Endodermal cell (in vitro differentiated cells): Measurements from ENCODE around the gene RARRES2. TPM values are rescaled to one million over a fixed set of nuclear protein-coding genes. Genes with fewer than 3 reads are reported as not detected.
"Not testable (repeated sequence)": the region's sequence is repeated elsewhere in the genome, so short reads cannot be mapped to it uniquely, and the experiment has no call there.

Experiments
- DNase-seq: peaks from one replicate; pipeline ENCODE4 v3.0.0-alpha.2; 2017
- H3K27ac ChIP-seq: 2 replicates; pipeline ENCODE4 v1.5.1; 2013; ENCODE audit warnings: mild to moderate bottlenecking, low read depth, low read length, moderate library complexity
- H3K27me3 ChIP-seq: 2 replicates; pipeline ENCODE4 v1.6.1; 2013; ENCODE audit warnings: mild to moderate bottlenecking, low read length, moderate library complexity; ENCODE audit not compliant: insufficient read depth, control insufficient read depth, poor library complexity, severe bottlenecking
- H3K36me3 ChIP-seq: 2 replicates; pipeline ENCODE4 v1.7.0; 2013; ENCODE audit warnings: mild to moderate bottlenecking, low read length, moderate library complexity; ENCODE audit not compliant: control insufficient read depth, insufficient read depth
- H3K4me1 ChIP-seq: one replicate; pipeline ENCODE4 v1.7.0; 2013; ENCODE audit warnings: low read length; ENCODE audit not compliant: control insufficient read depth, insufficient read depth
- H3K4me3 ChIP-seq: 2 replicates; pipeline ENCODE4 v1.5.1; 2013; ENCODE audit warnings: mild to moderate bottlenecking, low read length, moderate library complexity
- H3K9ac ChIP-seq: 2 replicates; pipeline ENCODE4 v1.6.1; 2013; ENCODE audit warnings: mild to moderate bottlenecking, low read length, moderate library complexity; ENCODE audit not compliant: poor library complexity, severe bottlenecking; ENCODE audit errors: extremely low read depth
- H3K9me3 ChIP-seq: 2 replicates; pipeline ENCODE4 v1.6.1; 2013; ENCODE audit warnings: mild to moderate bottlenecking, low read length, moderate library complexity; ENCODE audit not compliant: control insufficient read depth
- H3K27ac Mint-ChIP-seq: 2 replicates; pipeline ENCODE4 v1.8.0; 2020; ENCODE audit warnings: mixed read lengths
- H3K27me3 Mint-ChIP-seq: 2 replicates; pipeline ENCODE4 v1.8.0; 2021; ENCODE audit warnings: mild to moderate bottlenecking, mixed read lengths; ENCODE audit not compliant: insufficient read depth
- H3K36me3 Mint-ChIP-seq: 2 replicates; pipeline ENCODE4 v1.8.0; 2020; ENCODE audit warnings: low read depth, mixed read lengths
- H3K4me1 Mint-ChIP-seq: 2 replicates; pipeline ENCODE4 v1.8.0; 2020; ENCODE audit warnings: mixed read lengths
- H3K4me3 Mint-ChIP-seq: 2 replicates; pipeline ENCODE4 v1.8.0; 2020; ENCODE audit warnings: mild to moderate bottlenecking, moderate library complexity, mixed read lengths
- H3K9me3 Mint-ChIP-seq: 2 replicates; pipeline ENCODE4 v1.8.0; 2020; ENCODE audit warnings: mild to moderate bottlenecking, mixed read lengths
- CTCF ChIP-seq: fragments of 200-600 bp; sonication (generic); conservative IDR thresholded peaks from 2 replicates; pipeline ENCODE4 v1.5.0; 2021; ENCODE audit warnings: antibody characterized with exemption, mild to moderate bottlenecking
- WGBS, 2 experiments: methylation state at CpG; one replicate each; pipeline versions ENCODE4 v1.1.5 to v1.1.7; 2013; ENCODE audit warnings: missing lambda C conversion rate in 2 of 2, mixed read lengths in 1 of 2; ENCODE audit not compliant: insufficient coverage in 1 of 2, insufficient read length in 1 of 2; 5-methylcytosine and 5-hydroxymethylcytosine counted together
- total RNA-seq, 2 donors: library from RNA; stranded (reverse); fragmentation: NEBNext Ultra II Directional in 1 of 2; extraction: Animal tissue kit (Norgen Biotek cat#: 25700) in 1 of 2; gene quantifications; 2 replicates in 1 of 2; 3 replicates in 1 of 2; pipeline ENCODE4 v1.2.1, GENCODE V29; 2021

Gene RARRES2
- total RNA-seq, 2 donors from 2014 or later, result 32.2 to 48.2 TPM

- H3K9me3 ChIP-seq, result no peaks in the 10 kb centered on the region
- peaks cover 15% of the 10 kb centered on the region for H3K27me3 Mint-ChIP-seq
- DNase-seq, result no peak
- no peak overlapping the region for H3K27ac ChIP-seq
- H3K4me3 Mint-ChIP-seq, result no peak overlapping the region
- 78 to 82% methylated on average over 6 to 9 of the region's 9 CpGs for WGBS, 2 experiments
- no peak overlapping the region for H3K9ac ChIP-seq
- no peaks in the 10 kb centered on the region for H3K27me3 ChIP-seq
- H3K36me3 Mint-ChIP-seq, result peaks cover 1% of the 10 kb centered on the region
- H3K4me3 ChIP-seq, result no peak overlapping the region
- TF ChIP-seq CTCF, result no peak
- peaks cover 19% of the 10 kb centered on the region for H3K9me3 Mint-ChIP-seq
- no peaks in the 10 kb centered on the region for H3K36me3 ChIP-seq
- H3K27ac Mint-ChIP-seq, result no peak overlapping the region
- H3K4me1 Mint-ChIP-seq, result peaks cover 2% of the 10 kb centered on the region
- H3K4me1 ChIP-seq, result no peaks in the 10 kb centered on the region
These were observed 33.5 kb downstream of the RARRES2 start for GRCh38 chr7:150307904-150308303.

- Histone ChIP-seq H3K36me3 (no peaks in the 10 kb centered on the region), H3K27ac (no peak overlapping the region), H3K9ac (no peak overlapping the region), H3K4me3 (no peak overlapping the region), H3K4me1 (no peaks in the 10 kb centered on the region), H3K9me3 (no peaks in the 10 kb centered on the region), H3K27me3 (no peaks in the 10 kb centered on the region)
- H3K4me1 Mint-ChIP-seq, result no peaks in the 10 kb centered on the region
- no peak overlapping the region for H3K27ac Mint-ChIP-seq
- no peak for TF ChIP-seq CTCF
- 89 to 95% methylated on average over 2 to 3 of the region's 3 CpGs for WGBS, 2 experiments
- peaks cover 19% of the 10 kb centered on the region for H3K9me3 Mint-ChIP-seq
- peaks cover 15% of the 10 kb centered on the region for H3K27me3 Mint-ChIP-seq
- H3K36me3 Mint-ChIP-seq, result peaks cover 1% of the 10 kb centered on the region
- no peak overlapping the region for H3K4me3 Mint-ChIP-seq
- no peak for DNase-seq
These were observed 34.3 kb downstream of the RARRES2 start for GRCh38 chr7:150307129-150307528.

DNA sequence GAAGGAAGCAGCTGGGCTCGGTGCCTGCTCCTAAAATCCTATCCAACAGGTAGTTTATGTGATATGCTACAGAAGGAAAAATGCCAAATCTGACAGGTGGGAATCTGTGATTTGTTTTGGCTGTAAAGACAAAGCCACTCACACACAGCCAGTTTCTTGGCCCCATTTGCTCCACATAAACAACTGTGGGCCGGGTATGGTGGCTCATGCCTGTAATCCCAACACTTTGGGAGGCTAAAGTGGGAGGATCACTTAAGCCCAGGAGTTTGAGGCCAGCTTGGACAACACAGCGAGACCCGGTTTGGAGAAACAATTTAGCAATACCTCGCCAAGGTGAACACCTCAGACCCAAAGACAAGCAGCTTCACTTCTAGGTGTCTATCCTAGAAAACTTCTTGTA is 35.1 kb downstream of the RARRES2 start:
- H3K4me1 ChIP-seq, H3K4me3 Mint-ChIP-seq, H3K36me3 Mint-ChIP-seq, H3K4me1 Mint-ChIP-seq, H3K27ac ChIP-seq, H3K36me3 ChIP-seq, H3K4me3 ChIP-seq, H3K9ac ChIP-seq, H3K27me3 ChIP-seq, DNase-seq, H3K27ac Mint-ChIP-seq, H3K9me3 ChIP-seq: not testable (repeated sequence)
- Mint-ChIP-seq H3K27me3 (peaks cover 15% of the 10 kb centered on the region), H3K9me3 (peaks cover 19% of the 10 kb centered on the region)
- WGBS, 2 experiments, result 92 to 98% methylated on average over 4 of the region's 5 CpGs

DNA sequence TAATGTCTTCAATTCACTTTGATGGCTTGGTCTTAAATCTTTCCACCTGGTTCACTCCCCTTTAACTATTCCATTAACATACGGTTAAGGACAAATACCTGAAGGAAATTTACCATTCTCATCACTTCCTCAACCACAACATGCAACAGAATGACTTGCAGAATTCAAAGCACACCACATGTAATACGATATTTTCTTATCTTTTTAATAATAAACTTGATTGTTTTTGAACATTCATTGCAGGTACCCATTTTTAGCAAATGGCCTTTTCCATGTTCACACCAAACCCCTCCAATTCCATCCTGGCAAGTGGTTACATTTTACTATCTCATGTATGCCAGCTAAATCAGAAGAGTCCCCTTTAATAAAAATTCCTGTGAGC is 35.5 kb downstream of the RARRES2 start:
- H3K4me1 ChIP-seq, H3K4me3 Mint-ChIP-seq: not testable (repeated sequence)

GRCh38 chr7:150305259-150305902 is 36.0 kb downstream of the RARRES2 start:
- H3K4me1 ChIP-seq, DNase-seq, H3K4me3 ChIP-seq, H3K4me1 Mint-ChIP-seq, H3K27me3 ChIP-seq, H3K36me3 Mint-ChIP-seq, H3K36me3 ChIP-seq, H3K9ac ChIP-seq, H3K9me3 ChIP-seq, H3K27ac ChIP-seq, H3K27ac Mint-ChIP-seq, H3K4me3 Mint-ChIP-seq: not testable (repeated sequence)
- WGBS, 2 experiments, result 86 to 95% methylated on average over 3 to 7 of the region's 11 CpGs
- Mint-ChIP-seq H3K9me3 (peaks cover 19% of the 10 kb centered on the region), H3K27me3 (peaks cover 15% of the 10 kb centered on the region)

More for the DNA sequence above, 35.5 kb downstream of the RARRES2 start:
- H3K4me3 ChIP-seq, H3K4me1 Mint-ChIP-seq, H3K9me3 ChIP-seq, H3K36me3 Mint-ChIP-seq, H3K9ac ChIP-seq, H3K27ac ChIP-seq, H3K27me3 ChIP-seq, DNase-seq, H3K36me3 ChIP-seq, H3K27ac Mint-ChIP-seq: not testable (repeated sequence)
- WGBS, 2 experiments, result 79% methylated on average over 2 of the region's 2 CpGs; no CpG with 5 or more reads in 1 of the 2 experiments
- peaks cover 19% of the 10 kb centered on the region for H3K9me3 Mint-ChIP-seq
- H3K27me3 Mint-ChIP-seq, result peaks cover 15% of the 10 kb centered on the region
